ENCODE data around the gene DENND1C.

Gene DENND1C

GRCh38 chr19:6489278-6490061 lies 7.9 kb upstream of the DENND1C start:
- peak; percentile 81 for DNase-seq (ENCODE audit: low spot score)
- TF ChIP-seq CTCF (IDR thresholded peaks at IDR 0.05; ENCODE audit: extremely low read depth, insufficient read depth, missing control alignments) = no peak
- in situ Hi-C loops (cut with MboI; ENCODE audit: low pct_unique_long_range_greater_than_20kb, low sequenced_read_pairs, unreplicated experiment) = no loop called here

DNA sequence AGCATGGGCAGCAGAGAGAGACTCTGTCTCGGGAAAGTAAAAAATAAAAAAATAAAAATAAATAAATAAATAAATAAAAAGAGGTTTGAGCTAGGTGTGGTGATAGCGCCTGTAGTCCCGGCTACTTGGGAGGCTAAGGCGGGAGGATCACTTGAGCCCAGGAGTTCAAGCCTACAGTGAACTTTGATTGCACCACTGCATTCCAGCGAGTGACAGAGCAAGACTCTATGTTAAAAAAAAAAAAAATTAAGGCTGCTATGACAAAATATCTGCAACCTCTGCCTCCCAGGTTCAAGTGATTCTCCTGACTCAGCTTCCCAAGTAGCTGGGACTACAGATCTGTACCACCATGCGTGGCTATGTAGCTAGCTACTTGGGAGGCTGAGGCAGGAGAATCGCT lies 3.2 kb upstream of the DENND1C start:
- in situ Hi-C loops (cut with MboI; ENCODE audit: low pct_unique_long_range_greater_than_20kb, low sequenced_read_pairs, unreplicated experiment) = no loop called here
- no peak for TF ChIP-seq CTCF (IDR thresholded peaks at IDR 0.05; ENCODE audit: extremely low read depth, insufficient read depth, missing control alignments)
- no peak for DNase-seq (ENCODE audit: low spot score)

DNA sequence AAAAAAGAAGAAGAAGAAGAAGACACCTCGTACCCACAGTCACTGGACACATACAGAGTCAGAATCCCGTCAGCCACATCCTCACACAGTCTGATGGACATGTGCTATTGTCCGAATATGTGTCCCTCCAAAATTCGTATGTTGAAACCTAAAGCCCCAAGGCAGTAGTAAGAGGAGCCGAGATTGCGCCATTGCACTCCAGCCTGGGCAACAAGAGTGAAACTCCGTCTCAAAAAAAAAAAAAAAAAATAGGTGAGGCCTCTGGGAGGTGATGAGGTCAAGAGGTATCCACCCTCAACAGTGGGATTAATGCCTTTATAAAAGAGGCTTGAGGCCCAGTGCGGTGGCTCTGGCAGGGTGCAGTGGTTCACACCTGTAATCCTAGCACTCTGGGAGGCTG lies 2.6 kb upstream of the DENND1C start:
- DNase-seq (ENCODE audit: low spot score) = no peak
- in situ Hi-C loops (cut with MboI; ENCODE audit: low pct_unique_long_range_greater_than_20kb, low sequenced_read_pairs, unreplicated experiment) = no loop called here
- no peak for TF ChIP-seq CTCF (IDR thresholded peaks at IDR 0.05; ENCODE audit: extremely low read depth, insufficient read depth, missing control alignments)

GRCh38 chr19:6483235-6483634 lies 1.6 kb upstream of the DENND1C start:
- TF ChIP-seq CTCF (IDR thresholded peaks at IDR 0.05; ENCODE audit: extremely low read depth, insufficient read depth, missing control alignments) = no peak
- in situ Hi-C loops (cut with MboI; ENCODE audit: low pct_unique_long_range_greater_than_20kb, low sequenced_read_pairs, unreplicated experiment) = no loop called here
- no peak for DNase-seq (ENCODE audit: low spot score)

DNA sequence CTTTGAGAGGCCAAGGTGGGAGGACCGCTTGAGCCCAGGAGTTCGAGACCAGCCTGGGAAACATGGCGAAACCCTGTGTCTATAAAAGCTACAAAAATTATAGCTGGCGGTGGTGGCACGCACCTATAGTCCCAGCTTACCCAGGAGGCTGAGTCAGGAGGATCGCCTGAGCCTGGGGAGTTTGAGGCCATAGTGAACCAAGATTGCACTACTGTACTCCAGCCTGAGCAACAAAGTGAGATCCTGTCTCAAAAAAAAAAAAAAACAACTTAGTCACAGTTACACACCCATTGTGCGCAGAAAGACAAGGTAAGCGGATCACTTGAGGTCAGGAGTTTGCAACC lies 728 bp upstream of the DENND1C start:
- TF ChIP-seq CTCF (IDR thresholded peaks at IDR 0.05; ENCODE audit: extremely low read depth, insufficient read depth, missing control alignments) = no peak
- DNase-seq (ENCODE audit: low spot score) = no peak
- in situ Hi-C loops (cut with MboI; ENCODE audit: low pct_unique_long_range_greater_than_20kb, low sequenced_read_pairs, unreplicated experiment) = no loop called here

GRCh38 chr19:6480848-6481415 lies 655 bp downstream of the DENND1C start:
- DNase-seq (ENCODE audit: low spot score) = peak; percentile 35
- in situ Hi-C loops (cut with MboI; ENCODE audit: low pct_unique_long_range_greater_than_20kb, low sequenced_read_pairs, unreplicated experiment) = no loop called here
- no peak for TF ChIP-seq CTCF (IDR thresholded peaks at IDR 0.05; ENCODE audit: extremely low read depth, insufficient read depth, missing control alignments)
